ENCODE results near the gene SAE1.
"Not testable (repeated sequence)": the region's sequence is repeated elsewhere in the genome, so short reads cannot be mapped to it uniquely, and the experiment has no call there.

Gene SAE1

GRCh38 chr19:47132194-47132852, 1.7 kb downstream of the SAE1 start:
- no peak for FAIRE-seq

- FAIRE-seq: no peak
Observed at GRCh38 chr19:47133021-47133471, 2.4 kb downstream of the SAE1 start.

- no peak for FAIRE-seq
Observed at GRCh38 chr19:47134545-47134944, 3.9 kb downstream of the SAE1 start.

- no peak for FAIRE-seq
Observed at GRCh38 chr19:47135156-47135555, 4.5 kb downstream of the SAE1 start.

GRCh38 chr19:47141252-47141651, 10.6 kb downstream of the SAE1 start:
- not testable (repeated sequence) for FAIRE-seq

- no peak for FAIRE-seq
Observed at GRCh38 chr19:47141695-47142094, 11.1 kb downstream of the SAE1 start.

- no peak for FAIRE-seq
Observed at GRCh38 chr19:47142779-47143178, 12.1 kb downstream of the SAE1 start.

- no peak for FAIRE-seq
Observed at GRCh38 chr19:47143322-47144073, 12.9 kb downstream of the SAE1 start.

- no peak for FAIRE-seq
Observed at GRCh38 chr19:47144630-47145029, 14.0 kb downstream of the SAE1 start.

GRCh38 chr19:47145639-47146486, 15.2 kb downstream of the SAE1 start:
- no peak for FAIRE-seq

GRCh38 chr19:47146920-47147319, 16.3 kb downstream of the SAE1 start:
- no peak for FAIRE-seq

GRCh38 chr19:47151627-47152026, 21.0 kb downstream of the SAE1 start:
- no peak for FAIRE-seq

GRCh38 chr19:47152205-47152604, 21.6 kb downstream of the SAE1 start:
- no peak for FAIRE-seq

- no peak for FAIRE-seq
Observed at GRCh38 chr19:47152632-47153031, 22.0 kb downstream of the SAE1 start.

- no peak for FAIRE-seq
Observed at GRCh38 chr19:47153266-47153665, 22.6 kb downstream of the SAE1 start.

GRCh38 chr19:47155148-47155547, 24.5 kb downstream of the SAE1 start:
- no peak for FAIRE-seq

- no peak for FAIRE-seq
Observed at GRCh38 chr19:47156861-47157430, 26.3 kb downstream of the SAE1 start.

- no peak for FAIRE-seq
Observed at GRCh38 chr19:47157431-47158321, 27.0 kb downstream of the SAE1 start.

GRCh38 chr19:47158367-47158791, 27.7 kb downstream of the SAE1 start:
- no peak for FAIRE-seq

- FAIRE-seq: no peak
Observed at GRCh38 chr19:47158879-47159503, 28.4 kb downstream of the SAE1 start.

GRCh38 chr19:47161876-47162489, 31.3 kb downstream of the SAE1 start:
- FAIRE-seq: no peak
